GM23338 (cell line): ENCODE data around the gene C1orf116.

Source experiments
- EZH2 ChIP-seq: fragments of 200-600 bp; sonication (generic); IDR thresholded peaks from one replicate; pipeline ENCODE4 v1.8.0; 2017; ENCODE audit warnings: antibody characterized with exemption, mild to moderate bottlenecking, low read depth; ENCODE audit not compliant: unreplicated experiment
- EZH2phosphoT487 ChIP-seq: fragments of 200-600 bp; sonication (generic); IDR thresholded peaks from one replicate; pipeline ENCODE4 v1.8.1; 2018; ENCODE audit warnings: antibody characterized with exemption; ENCODE audit not compliant: unreplicated experiment
- JUNB ChIP-seq: IDR thresholded peaks from one replicate; pipeline ENCODE4 v1.6.1; 2016; ENCODE audit warnings: antibody characterized with exemption; ENCODE audit not compliant: unreplicated experiment
- POLR2AphosphoS5 ChIP-seq: IDR thresholded peaks from 2 replicates; pipeline ENCODE4 v1.6.1; 2016; ENCODE audit warnings: antibody characterized with exemption, low read depth
- ZNF331 ChIP-seq: fragments of 250-450 bp; sonication (Bioruptor Pico); IDR thresholded peaks from 2 replicates; pipeline ENCODE4 v1.5.0; 2020; ENCODE audit warnings: low read depth, mild to moderate bottlenecking, moderate library complexity
- TF ChIP-seq, protein P1 (sequence below): IDR thresholded peaks from one replicate; pipeline ENCODE4 v1.6.1; 2018; ENCODE audit warnings: antibody characterized with exemption; ENCODE audit not compliant: unreplicated experiment
- TF ChIP-seq, protein P2 (sequence below), 2 experiments: fragments of 200-600 bp in 1 of 2; sonication (generic) in 1 of 2; conservative IDR thresholded peaks; 2 replicates each; pipeline versions ENCODE4 v1.5.1 to v1.6.1; 2016 to 2017; ENCODE audit warnings: antibody characterized with exemption in 2 of 2, low read depth in 2 of 2, mild to moderate bottlenecking in 2 of 2, moderate library complexity in 1 of 2

DNA sequence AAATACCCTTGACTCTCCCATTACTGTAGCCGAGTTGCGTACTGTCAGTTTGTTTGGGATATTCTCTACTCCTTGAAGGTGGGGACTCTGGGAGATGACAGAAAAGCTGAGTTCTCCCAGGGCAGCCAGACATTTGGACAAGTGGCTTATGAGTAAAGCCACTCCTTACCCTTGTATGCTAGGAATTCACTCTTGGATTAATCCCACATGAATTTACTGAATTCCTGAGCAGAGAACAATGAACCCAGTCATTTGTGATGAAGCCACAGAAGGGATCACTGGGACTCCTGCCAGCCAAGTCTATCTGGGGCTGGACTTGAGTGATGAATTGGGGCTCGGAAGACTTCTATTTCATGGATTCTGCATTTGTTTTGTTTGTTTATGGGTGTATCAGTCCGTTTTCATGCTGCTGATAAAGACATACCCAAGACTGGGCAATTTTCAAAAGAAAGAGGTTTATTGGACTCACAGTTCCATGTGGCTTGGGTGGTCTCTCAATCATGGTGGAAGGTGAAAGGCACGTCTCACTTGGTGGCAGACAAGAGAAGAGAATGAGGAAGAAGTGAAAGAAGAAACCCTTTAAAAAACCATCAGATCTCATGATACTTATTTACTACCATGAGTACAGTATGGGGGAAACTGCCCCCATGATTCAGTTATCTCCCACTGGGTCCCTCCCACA lies 25.1 kb downstream of the C1orf116 start:
- TF ChIP-seq POLR2AphosphoS5 (no peak), EZH2 (no peak), ZNF331 (CRISPR knock-in tag) (no peak), EZH2phosphoT487 (no peak), JUNB (no peak)
- TF ChIP-seq, protein P1, sequence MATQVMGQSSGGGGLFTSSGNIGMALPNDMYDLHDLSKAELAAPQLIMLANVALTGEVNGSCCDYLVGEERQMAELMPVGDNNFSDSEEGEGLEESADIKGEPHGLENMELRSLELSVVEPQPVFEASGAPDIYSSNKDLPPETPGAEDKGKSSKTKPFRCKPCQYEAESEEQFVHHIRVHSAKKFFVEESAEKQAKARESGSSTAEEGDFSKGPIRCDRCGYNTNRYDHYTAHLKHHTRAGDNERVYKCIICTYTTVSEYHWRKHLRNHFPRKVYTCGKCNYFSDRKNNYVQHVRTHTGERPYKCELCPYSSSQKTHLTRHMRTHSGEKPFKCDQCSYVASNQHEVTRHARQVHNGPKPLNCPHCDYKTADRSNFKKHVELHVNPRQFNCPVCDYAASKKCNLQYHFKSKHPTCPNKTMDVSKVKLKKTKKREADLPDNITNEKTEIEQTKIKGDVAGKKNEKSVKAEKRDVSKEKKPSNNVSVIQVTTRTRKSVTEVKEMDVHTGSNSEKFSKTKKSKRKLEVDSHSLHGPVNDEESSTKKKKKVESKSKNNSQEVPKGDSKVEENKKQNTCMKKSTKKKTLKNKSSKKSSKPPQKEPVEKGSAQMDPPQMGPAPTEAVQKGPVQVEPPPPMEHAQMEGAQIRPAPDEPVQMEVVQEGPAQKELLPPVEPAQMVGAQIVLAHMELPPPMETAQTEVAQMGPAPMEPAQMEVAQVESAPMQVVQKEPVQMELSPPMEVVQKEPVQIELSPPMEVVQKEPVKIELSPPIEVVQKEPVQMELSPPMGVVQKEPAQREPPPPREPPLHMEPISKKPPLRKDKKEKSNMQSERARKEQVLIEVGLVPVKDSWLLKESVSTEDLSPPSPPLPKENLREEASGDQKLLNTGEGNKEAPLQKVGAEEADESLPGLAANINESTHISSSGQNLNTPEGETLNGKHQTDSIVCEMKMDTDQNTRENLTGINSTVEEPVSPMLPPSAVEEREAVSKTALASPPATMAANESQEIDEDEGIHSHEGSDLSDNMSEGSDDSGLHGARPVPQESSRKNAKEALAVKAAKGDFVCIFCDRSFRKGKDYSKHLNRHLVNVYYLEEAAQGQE = no peak
- TF ChIP-seq, protein P2, sequence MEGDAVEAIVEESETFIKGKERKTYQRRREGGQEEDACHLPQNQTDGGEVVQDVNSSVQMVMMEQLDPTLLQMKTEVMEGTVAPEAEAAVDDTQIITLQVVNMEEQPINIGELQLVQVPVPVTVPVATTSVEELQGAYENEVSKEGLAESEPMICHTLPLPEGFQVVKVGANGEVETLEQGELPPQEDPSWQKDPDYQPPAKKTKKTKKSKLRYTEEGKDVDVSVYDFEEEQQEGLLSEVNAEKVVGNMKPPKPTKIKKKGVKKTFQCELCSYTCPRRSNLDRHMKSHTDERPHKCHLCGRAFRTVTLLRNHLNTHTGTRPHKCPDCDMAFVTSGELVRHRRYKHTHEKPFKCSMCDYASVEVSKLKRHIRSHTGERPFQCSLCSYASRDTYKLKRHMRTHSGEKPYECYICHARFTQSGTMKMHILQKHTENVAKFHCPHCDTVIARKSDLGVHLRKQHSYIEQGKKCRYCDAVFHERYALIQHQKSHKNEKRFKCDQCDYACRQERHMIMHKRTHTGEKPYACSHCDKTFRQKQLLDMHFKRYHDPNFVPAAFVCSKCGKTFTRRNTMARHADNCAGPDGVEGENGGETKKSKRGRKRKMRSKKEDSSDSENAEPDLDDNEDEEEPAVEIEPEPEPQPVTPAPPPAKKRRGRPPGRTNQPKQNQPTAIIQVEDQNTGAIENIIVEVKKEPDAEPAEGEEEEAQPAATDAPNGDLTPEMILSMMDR (conservative IDR thresholded peaks at IDR 0.05; ENCODE audit: low read depth in 2 of 2) = no peak
